Measurements from ENCODE around the gene SLC29A1. TPM values are rescaled to one million over a fixed set of nuclear protein-coding genes. Genes with fewer than 3 reads are reported as not detected.
A peak's percentile ranks its signal among the peaks of the same experiment; 100 is the strongest.

The SLC29A1 gene
- total RNA-seq, 1 donor from 2014 or later, result 122 TPM

DNA sequence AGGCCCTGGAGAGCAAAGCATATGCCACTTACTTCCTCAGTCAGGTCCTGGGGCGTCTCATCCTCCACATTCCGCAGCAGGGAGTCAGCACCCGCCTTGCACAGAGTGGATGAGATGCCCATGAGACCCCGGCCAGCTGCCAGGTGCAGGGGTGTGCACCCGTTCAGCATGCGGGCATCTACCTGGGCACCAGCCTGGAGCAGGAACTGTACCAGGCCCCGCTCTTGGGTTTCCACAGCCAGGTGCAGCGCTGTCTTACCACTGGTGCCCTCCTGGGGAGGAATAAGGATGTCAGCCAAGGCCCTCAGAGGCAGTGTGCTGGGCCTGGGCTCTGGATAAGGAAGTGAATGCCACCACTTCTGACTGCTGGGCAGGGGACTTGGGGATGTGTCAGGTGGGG lies 36.6 kb downstream of the SLC29A1 start:
- no peak overlapping the region for H3K27ac Mint-ChIP-seq
- intact Hi-C loops (cut with micrococcal nuclease), result no loop called here
- peaks cover 44% of the 10 kb centered on the region for H3K36me3 Mint-ChIP-seq (ENCODE audit: low read depth)
- H3K9me3 Mint-ChIP-seq, result no peaks in the 10 kb centered on the region
- no peak overlapping the region for H3K4me3 Mint-ChIP-seq
- DNase-seq (ENCODE audit: low spot score), result no peak
- no peaks in the 10 kb centered on the region for H3K27me3 Mint-ChIP-seq (ENCODE audit: insufficient read depth)
- peaks cover 70% of the 10 kb centered on the region for H3K4me1 Mint-ChIP-seq (ENCODE audit: low read depth)

- intact Hi-C loops (cut with micrococcal nuclease), result no loop called here
- Mint-ChIP-seq H3K4me3 (peak overlapping the region; percentile 10), H3K36me3 (ENCODE audit: low read depth) (peaks cover 37% of the 10 kb centered on the region), H3K27me3 (ENCODE audit: insufficient read depth) (no peaks in the 10 kb centered on the region), H3K4me1 (ENCODE audit: low read depth) (peaks cover 65% of the 10 kb centered on the region), H3K27ac (peak overlapping the region; percentile 38), H3K9me3 (no peaks in the 10 kb centered on the region)
- DNase-seq (ENCODE audit: low spot score), result no peak
Measured at GRCh38 chr6:44260451-44261297, 37.3 kb downstream of the SLC29A1 start.

DNA sequence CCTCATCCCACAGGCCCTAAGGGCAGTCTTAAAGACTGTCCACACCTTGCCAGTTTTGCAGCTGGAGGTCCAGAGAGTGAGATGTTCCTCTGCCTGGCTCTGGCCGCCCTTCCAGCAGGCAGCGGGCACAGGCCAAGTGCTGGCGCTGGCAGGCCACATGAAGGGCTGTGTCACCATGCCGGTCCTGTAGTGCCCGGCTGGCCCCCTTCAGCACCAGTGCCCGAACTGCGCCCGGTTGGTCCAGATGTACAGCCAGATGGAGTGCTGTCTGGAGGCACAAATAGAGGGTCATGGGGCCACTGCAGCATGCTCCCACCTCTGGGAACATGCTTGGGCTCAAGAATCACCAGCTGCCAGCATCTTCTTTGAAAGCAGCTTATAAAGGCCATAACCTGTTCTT lies 38.2 kb downstream of the SLC29A1 start:
- Mint-ChIP-seq H3K27me3 (ENCODE audit: insufficient read depth) (no peaks in the 10 kb centered on the region), H3K36me3 (ENCODE audit: low read depth) (peaks cover 32% of the 10 kb centered on the region), H3K4me1 (ENCODE audit: low read depth) (peaks cover 65% of the 10 kb centered on the region)

GRCh38 chr6:44262467-44263353 lies 39.3 kb downstream of the SLC29A1 start:
- no peak for DNase-seq (ENCODE audit: low spot score)
- intact Hi-C loops (cut with micrococcal nuclease), result no loop called here
- Mint-ChIP-seq H3K4me1 (ENCODE audit: low read depth) (peaks cover 68% of the 10 kb centered on the region), H3K27ac (peak overlapping the region; percentile 95), H3K9me3 (no peaks in the 10 kb centered on the region), H3K27me3 (ENCODE audit: insufficient read depth) (no peaks in the 10 kb centered on the region), H3K36me3 (ENCODE audit: low read depth) (peaks cover 30% of the 10 kb centered on the region), H3K4me3 (peak overlapping the region; percentile 98)

More for the DNA sequence above, 38.2 kb downstream of the SLC29A1 start:
- no peak for DNase-seq (ENCODE audit: low spot score)
- intact Hi-C loops (cut with micrococcal nuclease), result no loop called here
- no peak overlapping the region for H3K27ac Mint-ChIP-seq
- no peak overlapping the region for H3K4me3 Mint-ChIP-seq
- H3K9me3 Mint-ChIP-seq, result no peaks in the 10 kb centered on the region

DNA sequence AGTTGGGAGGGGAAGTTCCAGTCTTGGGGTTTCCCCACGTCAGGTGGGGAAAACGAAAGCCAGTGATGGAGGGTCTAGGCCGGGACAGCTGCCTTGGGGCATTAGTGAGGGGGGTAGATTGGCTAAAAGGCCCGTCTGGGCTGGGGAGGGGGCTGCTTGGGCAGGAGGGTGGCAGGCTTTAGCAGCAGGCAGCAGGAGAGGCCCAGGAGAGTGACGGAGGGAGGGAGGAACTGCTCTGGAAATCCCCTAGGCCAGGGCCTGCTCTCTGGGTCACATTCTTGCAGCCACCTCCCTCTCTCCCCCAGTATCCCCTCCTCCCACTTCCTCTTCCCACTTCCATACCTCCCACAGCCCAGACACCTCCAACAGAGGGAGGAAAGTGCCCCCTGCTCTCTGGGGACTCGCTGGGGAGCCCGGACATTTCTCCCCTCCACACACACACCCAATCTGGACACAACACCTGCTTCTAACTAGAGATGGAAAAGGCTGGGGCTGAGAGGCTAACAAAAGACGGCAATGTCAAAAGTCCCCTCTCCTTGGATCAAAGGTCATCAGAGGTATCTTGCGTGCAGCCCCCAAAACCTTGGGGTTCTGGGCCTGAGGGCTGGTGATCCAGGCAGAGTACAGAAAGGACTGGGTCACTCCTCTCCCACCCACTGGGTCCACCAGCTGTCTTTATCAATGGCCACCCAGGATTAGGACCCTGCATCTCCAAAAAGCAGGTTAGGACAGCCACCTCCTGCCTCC lies 40.1 kb downstream of the SLC29A1 start:
- Mint-ChIP-seq H3K36me3 (ENCODE audit: low read depth) (peaks cover 22% of the 10 kb centered on the region), H3K9me3 (no peaks in the 10 kb centered on the region), H3K27ac (peak overlapping the region; percentile 95), H3K4me3 (peak overlapping the region; percentile 98), H3K27me3 (ENCODE audit: insufficient read depth) (no peaks in the 10 kb centered on the region), H3K4me1 (ENCODE audit: low read depth) (peaks cover 63% of the 10 kb centered on the region)
- no peak for DNase-seq (ENCODE audit: low spot score)
- intact Hi-C loops (cut with micrococcal nuclease), result loop anchor here (1.0 to 2.0 kb wide), 3 partner anchors 25 to 137 kb away; partner anchors contain the start of genes MRPL14, SLC29A1 and TMEM63B

GRCh38 chr6:44264154-44265006 lies 41.0 kb downstream of the SLC29A1 start:
- peaks cover 8% of the 10 kb centered on the region for H3K27me3 Mint-ChIP-seq (ENCODE audit: insufficient read depth)
- H3K36me3 Mint-ChIP-seq (ENCODE audit: low read depth), result peaks cover 15% of the 10 kb centered on the region
- no peaks in the 10 kb centered on the region for H3K9me3 Mint-ChIP-seq
- peaks cover 59% of the 10 kb centered on the region for H3K4me1 Mint-ChIP-seq (ENCODE audit: low read depth)
- H3K4me3 Mint-ChIP-seq, result peak overlapping the region; percentile 98
- peak overlapping the region; percentile 95 for H3K27ac Mint-ChIP-seq
- intact Hi-C loops (cut with micrococcal nuclease), result loop anchor here (1.0 to 2.0 kb wide), 6 partner anchors 7 to 138 kb away; partner anchors contain the start of genes CDC5L, HSP90AB1, MRPL14 and SLC29A1
- no peak for DNase-seq (ENCODE audit: low spot score)

DNA sequence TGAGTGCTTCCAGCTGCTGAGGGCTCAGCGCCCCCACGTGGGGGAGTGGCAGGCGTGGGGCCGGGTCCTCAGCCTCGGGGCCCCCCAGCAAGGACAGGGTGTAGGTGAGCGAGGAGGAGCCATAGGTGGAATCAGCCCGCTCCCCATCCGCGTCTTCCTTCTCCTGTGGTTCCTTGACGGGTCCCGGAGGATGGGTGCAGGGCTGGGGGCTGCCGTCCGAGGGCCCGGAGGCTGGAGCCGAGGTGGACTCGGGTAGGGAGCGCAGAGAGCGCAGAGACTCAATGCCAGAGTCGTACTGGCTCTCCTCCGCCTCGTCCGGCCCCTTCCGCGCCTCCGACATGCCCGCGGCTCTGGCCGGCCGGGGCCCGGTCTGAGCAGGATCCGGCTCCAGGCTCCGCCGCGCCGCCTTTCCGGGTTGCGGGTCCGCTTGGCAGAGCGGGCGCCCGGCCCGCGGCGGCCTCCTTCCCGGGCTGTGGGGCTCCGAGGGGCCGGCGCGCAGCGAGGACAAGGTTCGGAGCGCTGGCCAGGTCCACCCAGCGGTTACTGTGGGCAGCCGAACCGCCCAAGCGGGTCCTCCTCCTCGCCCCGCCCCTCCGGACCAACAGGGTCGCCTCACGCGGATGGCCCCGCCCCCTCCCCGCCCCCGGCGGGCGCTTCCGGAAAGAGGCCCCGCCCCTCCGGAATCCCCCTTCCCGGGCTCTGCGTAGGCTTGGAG lies 41.8 kb downstream of the SLC29A1 start, which contains the start of gene NFKBIE:
Gene NFKBIE (minus strand): TSS at position 545 of the 715 bp plus-strand sequence. CDS start 205 bp downstream, at position 340.
- intact Hi-C loops (cut with micrococcal nuclease), result loop anchor here (1.0 to 2.0 kb wide), 5 partner anchors 8 to 138 kb away; partner anchors contain the start of genes CDC5L, HSP90AB1, MRPL14 and SLC35B2
- DNase-seq (ENCODE audit: low spot score), result peak; percentile 93
- Mint-ChIP-seq H3K36me3 (ENCODE audit: low read depth) (peaks cover 15% of the 10 kb centered on the region), H3K4me1 (ENCODE audit: low read depth) (peaks cover 66% of the 10 kb centered on the region), H3K9me3 (no peaks in the 10 kb centered on the region), H3K4me3 (peak within 1 kb of the TSS; percentile 98), H3K27ac (peak within 1 kb of the TSS; percentile 95), H3K27me3 (ENCODE audit: insufficient read depth) (peaks cover 15% of the 10 kb centered on the region)

DNA sequence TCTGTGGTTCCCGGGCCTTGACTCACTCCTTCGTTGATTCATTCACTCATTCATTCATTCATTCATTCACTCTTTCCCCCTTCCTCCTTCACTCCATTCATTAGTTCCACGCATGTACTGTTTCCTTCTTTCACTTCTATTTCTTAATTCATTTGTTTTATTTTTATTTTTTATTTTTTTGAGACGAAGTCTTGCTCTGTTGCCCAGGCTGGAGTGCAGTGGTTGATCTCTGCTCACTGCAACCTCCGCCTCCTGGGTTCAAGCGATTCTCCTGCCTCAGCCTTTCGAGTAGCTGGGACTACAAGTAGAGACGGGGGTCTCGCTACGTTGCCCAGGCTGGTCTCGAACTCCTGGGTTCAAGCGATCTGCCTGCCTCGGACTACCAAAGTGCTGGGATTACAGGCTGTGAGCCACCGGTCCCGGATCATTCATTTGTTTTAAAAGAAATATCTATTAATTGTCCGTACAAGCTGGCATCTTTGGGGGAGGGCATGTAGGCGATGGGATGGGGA lies 42.4 kb downstream of the SLC29A1 start:
- intact Hi-C loops (cut with micrococcal nuclease), result loop anchor here (1.0 to 2.0 kb wide), 5 partner anchors 8 to 139 kb away; partner anchors contain the start of genes CDC5L, HSP90AB1, MRPL14 and SLC35B2
- Mint-ChIP-seq H3K27ac (peak overlapping the region; percentile 89), H3K27me3 (ENCODE audit: insufficient read depth) (peaks cover 15% of the 10 kb centered on the region), H3K36me3 (ENCODE audit: low read depth) (peaks cover 13% of the 10 kb centered on the region), H3K9me3 (no peaks in the 10 kb centered on the region), H3K4me1 (ENCODE audit: low read depth) (peaks cover 66% of the 10 kb centered on the region), H3K4me3 (peak overlapping the region; percentile 98)
- DNase-seq (ENCODE audit: low spot score), result no peak

DNA sequence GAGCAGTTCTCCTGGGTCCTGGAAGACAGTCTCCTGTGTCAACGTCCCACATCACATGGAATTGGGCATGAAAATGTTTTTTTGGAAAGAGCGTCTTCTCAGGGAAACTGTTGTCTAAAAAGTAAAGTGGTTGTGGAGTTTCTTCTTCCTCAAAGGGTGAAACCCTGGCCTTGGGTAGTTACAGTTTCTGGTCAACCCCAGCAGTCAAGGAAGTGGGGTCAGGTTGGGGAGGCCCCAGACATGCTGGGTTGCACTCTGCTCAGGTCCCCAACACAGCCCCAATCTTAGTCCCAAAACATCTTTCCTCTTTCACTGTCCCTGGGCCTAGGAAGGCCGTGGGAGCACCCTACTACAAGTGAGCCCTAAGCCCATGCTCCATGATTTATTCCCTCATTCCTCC lies 43.0 kb downstream of the SLC29A1 start:
- peaks cover 8% of the 10 kb centered on the region for H3K36me3 Mint-ChIP-seq (ENCODE audit: low read depth)
- H3K4me3 Mint-ChIP-seq, result peak overlapping the region; percentile 63
- H3K27ac Mint-ChIP-seq, result peak overlapping the region; percentile 76
- H3K4me1 Mint-ChIP-seq (ENCODE audit: low read depth), result peaks cover 60% of the 10 kb centered on the region
- H3K27me3 Mint-ChIP-seq (ENCODE audit: insufficient read depth), result peaks cover 19% of the 10 kb centered on the region
- no peak for DNase-seq (ENCODE audit: low spot score)
- no peaks in the 10 kb centered on the region for H3K9me3 Mint-ChIP-seq
- intact Hi-C loops (cut with micrococcal nuclease), result no loop called here

DNA sequence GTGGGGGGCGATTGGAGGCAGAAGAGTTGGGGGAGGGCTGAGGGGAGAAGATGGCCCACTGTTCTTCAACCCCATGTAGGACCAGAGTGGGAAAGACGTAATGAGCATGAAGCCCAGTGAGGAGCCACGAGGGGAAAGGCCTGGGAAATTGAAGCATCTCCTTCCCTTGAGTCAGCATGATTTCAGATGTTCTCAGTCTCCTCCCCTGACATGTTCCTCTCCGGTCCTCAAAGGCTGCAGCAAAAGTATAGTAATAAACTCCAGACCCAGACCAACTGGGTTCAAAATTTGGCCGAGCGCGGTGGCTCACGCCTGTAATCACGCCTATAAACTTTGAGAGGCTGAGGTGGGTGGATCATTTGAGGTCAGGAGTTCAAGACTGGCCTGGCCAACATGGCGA lies 43.9 kb downstream of the SLC29A1 start:
- H3K9me3 Mint-ChIP-seq, result no peaks in the 10 kb centered on the region
- H3K36me3 Mint-ChIP-seq (ENCODE audit: low read depth), result peaks cover 8% of the 10 kb centered on the region
- H3K27ac Mint-ChIP-seq, result no peak overlapping the region
- peaks cover 27% of the 10 kb centered on the region for H3K27me3 Mint-ChIP-seq (ENCODE audit: insufficient read depth)
- no peak for DNase-seq (ENCODE audit: low spot score)
- peaks cover 51% of the 10 kb centered on the region for H3K4me1 Mint-ChIP-seq (ENCODE audit: low read depth)
- H3K4me3 Mint-ChIP-seq, result no peak overlapping the region
- intact Hi-C loops (cut with micrococcal nuclease), result no loop called here

All from activated T-helper 1 cell treated with anti-CD3 and anti-CD28 coated beads, Interleukin-12 subunit alpha, Interleukin-12 subunit beta, Interleukin-2, Interleukin-4 antibody, amounts not matched to agents 30 ng/mL and 10 ng/mL and 1 ng/mL, durations not matched to agents 14 hours and 24 hours and 36 hours (primary cell).